Upper lobe of left lung (tissue), 6 donors: ENCODE data around the gene NUP188. TPM values are rescaled to one million over a fixed set of nuclear protein-coding genes. Genes with fewer than 3 reads are reported as not detected.

Source experiments
- ATAC-seq, 2 donors: fragments of 200-7000 bp; cut with Tn5 transposase; one replicate each; pipeline ENCODE4 v1.9.1; 2022; ENCODE audit warnings: mild to moderate bottlenecking in 2 of 2, moderate library complexity in 2 of 2; ENCODE audit not compliant: low FRiP score in 2 of 2
- DNase-seq, 2 donors: peaks; one replicate each; pipeline ENCODE4 v3.0.0-alpha.2; 2019 to 2020
- H3K27ac ChIP-seq, 4 donors: fragments of 200-600 bp; sonication (generic); one replicate each; pipeline ENCODE4 v1.5.1; 2016 to 2019
- H3K27me3 ChIP-seq, 4 donors: fragments of 200-600 bp; sonication (generic); one replicate each; pipeline ENCODE4 v1.5.1; 2017 to 2019
- H3K36me3 ChIP-seq, 4 donors: fragments of 200-600 bp; sonication (generic); one replicate each; pipeline ENCODE4 v1.5.1; 2016 to 2019
- H3K4me1 ChIP-seq, 4 donors: fragments of 200-600 bp; sonication (generic); one replicate each; pipeline ENCODE4 v1.5.1; 2018 to 2019
- H3K4me3 ChIP-seq, 4 donors: fragments of 200-600 bp; sonication (generic); one replicate each; pipeline ENCODE4 v1.5.1; 2017 to 2019; ENCODE audit warnings: mild to moderate bottlenecking in 2 of 4, moderate library complexity in 1 of 4
- H3K9me3 ChIP-seq, 4 donors: fragments of 200-600 bp; sonication (generic); one replicate each; pipeline ENCODE4 v1.5.1; 2018 to 2019
- EP300 ChIP-seq, 4 donors: sonication (generic); formaldehyde crosslinking; IDR thresholded peaks; one replicate each; pipeline ENCODE4 v1.5.1; 2017; ENCODE audit warnings: antibody characterized with exemption in 4 of 4, control low read depth in 2 of 4
- POLR2A ChIP-seq, 4 donors: fragments of 450-650 bp; IDR thresholded peaks; one replicate each; pipeline ENCODE4 v1.5.1; 2016 to 2017; ENCODE audit warnings: antibody characterized with exemption in 4 of 4, mild to moderate bottlenecking in 2 of 4
- POLR2AphosphoS5 ChIP-seq, 2 donors: sonication (generic); formaldehyde crosslinking; IDR thresholded peaks; one replicate each; pipeline ENCODE4 v1.5.1; 2017; ENCODE audit warnings: antibody characterized with exemption in 2 of 2
- WGBS, 2 donors: methylation state at CpG; one replicate each; pipeline ENCODE4 v1.1.5; 2017 to 2018; 5-methylcytosine and 5-hydroxymethylcytosine counted together
- total RNA-seq, 6 donors: library from RNA; depleted of rRNA in 4 of 6; stranded (reverse); fragments of >200 nt in 4 of 6; gene quantifications; one replicate each; pipeline versions ENCODE4 v1.1.0 to v1.2.1, GENCODE V29; 2016 to 2021
- TF ChIP-seq, protein P1 (sequence below), 6 experiments: fragments of 450-650 bp in 4 of 6; fragments of 200-600 bp in 2 of 6; sonication (generic) in 2 of 6; IDR thresholded peaks; one replicate each; pipeline ENCODE4 v1.5.1; 2016 to 2019; ENCODE audit warnings: antibody characterized with exemption in 6 of 6
- donor health status: DM: no; HTN: no; CAD: no; lungs with moderate emphysema.
- donor health status: DM: no; HTN: yes; CAD: no; lungs with severe emphysema.

NUP188 gene
- total RNA-seq: 100 to 1,000 TPM in 1 of 6 donors, 10 to 100 TPM in 5; 30.4 to 225 (median 50.1) TPM

GRCh38 chr9:128947527-128948301, at the start of gene NUP188, which contains the start of gene DOLK:
Gene NUP188, plus strand, starts transcription at chr9:128947699. Its CDS starts 21 bp downstream, at chr9:128947720.
Gene DOLK, minus strand, starts transcription at chr9:128947603. Its CDS starts 300 bp downstream, at chr9:128947303.
- TF ChIP-seq POLR2AphosphoS5 (IDR thresholded peaks at IDR 0.05) (peak; percentile 92 to 98), POLR2A (IDR thresholded peaks at IDR 0.05) (peak in 3 of 4 donors; percentile 75 to 95 (median 85)), EP300 (IDR thresholded peaks at IDR 0.05) (peak in 1 of 4 donors; percentile 62)
- TF ChIP-seq, protein P1, sequence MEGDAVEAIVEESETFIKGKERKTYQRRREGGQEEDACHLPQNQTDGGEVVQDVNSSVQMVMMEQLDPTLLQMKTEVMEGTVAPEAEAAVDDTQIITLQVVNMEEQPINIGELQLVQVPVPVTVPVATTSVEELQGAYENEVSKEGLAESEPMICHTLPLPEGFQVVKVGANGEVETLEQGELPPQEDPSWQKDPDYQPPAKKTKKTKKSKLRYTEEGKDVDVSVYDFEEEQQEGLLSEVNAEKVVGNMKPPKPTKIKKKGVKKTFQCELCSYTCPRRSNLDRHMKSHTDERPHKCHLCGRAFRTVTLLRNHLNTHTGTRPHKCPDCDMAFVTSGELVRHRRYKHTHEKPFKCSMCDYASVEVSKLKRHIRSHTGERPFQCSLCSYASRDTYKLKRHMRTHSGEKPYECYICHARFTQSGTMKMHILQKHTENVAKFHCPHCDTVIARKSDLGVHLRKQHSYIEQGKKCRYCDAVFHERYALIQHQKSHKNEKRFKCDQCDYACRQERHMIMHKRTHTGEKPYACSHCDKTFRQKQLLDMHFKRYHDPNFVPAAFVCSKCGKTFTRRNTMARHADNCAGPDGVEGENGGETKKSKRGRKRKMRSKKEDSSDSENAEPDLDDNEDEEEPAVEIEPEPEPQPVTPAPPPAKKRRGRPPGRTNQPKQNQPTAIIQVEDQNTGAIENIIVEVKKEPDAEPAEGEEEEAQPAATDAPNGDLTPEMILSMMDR (IDR thresholded peaks at IDR 0.05): peak in 1 of 6 experiments; percentile 24
- WGBS, 2 donors: 0 to 1% methylated on average over 46 to 67 of the region's 86 CpGs
- H3K4me3 ChIP-seq: peak within 1 kb of the TSS; percentile 65 to 89 (median 86)
- DNase-seq (peak; percentile 96 to 100), ATAC-seq (peak; percentile 93 to 96)
- no peaks in the 10 kb centered on the region for H3K27me3 ChIP-seq
- peak within 1 kb of the TSS; percentile 89 to 96 (median 92) for H3K27ac ChIP-seq
- H3K9me3 ChIP-seq: no peaks in the 10 kb centered on the region
- H3K36me3 ChIP-seq: peaks cover 2 to 30% (median 9%) of the 10 kb centered on the region in 4 donors
- peaks cover 19 to 40% (median 26%) of the 10 kb centered on the region in 4 donors for H3K4me1 ChIP-seq

DNA sequence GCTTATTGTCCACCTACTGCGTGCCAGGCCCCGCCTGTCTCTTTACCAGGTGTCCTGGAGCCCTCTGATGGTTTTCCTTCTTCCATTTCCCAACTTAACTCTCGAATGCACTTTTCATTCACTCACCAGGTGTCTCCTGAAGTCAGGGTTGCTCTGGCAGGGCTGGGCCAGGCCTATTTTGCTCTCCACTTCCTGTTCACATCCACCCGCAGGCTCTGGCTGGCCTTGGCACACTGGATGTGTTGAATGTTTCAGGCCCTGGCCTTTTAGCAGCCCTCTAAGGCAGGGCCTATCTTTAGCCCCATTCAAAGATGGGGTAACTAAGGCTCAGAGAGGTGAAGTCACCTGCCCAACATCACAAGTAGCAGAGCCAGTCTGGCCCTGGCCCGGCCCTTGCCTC, 49.1 kb upstream of the NUP188 start:
- ATAC-seq: no peak
- Histone ChIP-seq H3K27ac (peak overlapping the region; percentile 70 to 90 (median 82)), H3K36me3 (peaks cover 2 to 62% (median 31%) of the 10 kb centered on the region in 4 donors), H3K27me3 (no peaks in the 10 kb centered on the region), H3K9me3 (no peaks in the 10 kb centered on the region), H3K4me1 (peaks cover 38 to 71% (median 54%) of the 10 kb centered on the region in 4 donors), H3K4me3 (no peak overlapping the region)
- 63 to 67% methylated on average over 4 to 5 of the region's 5 CpGs for WGBS, 2 donors
- no peak for DNase-seq
- no peak for TF ChIP-seq POLR2AphosphoS5 (IDR thresholded peaks at IDR 0.05)
- no peak for TF ChIP-seq POLR2A (IDR thresholded peaks at IDR 0.05)
- TF ChIP-seq EP300 (IDR thresholded peaks at IDR 0.05): no peak
- TF ChIP-seq, protein P1 (IDR thresholded peaks at IDR 0.05): no peak

GRCh38 chr9:128898845-128899565, 48.5 kb upstream of the NUP188 start:
- DNase-seq (no peak), ATAC-seq (no peak)
- Histone ChIP-seq H3K27ac (peak overlapping the region; percentile 70 to 90 (median 82)), H3K27me3 (no peaks in the 10 kb centered on the region), H3K36me3 (peaks cover 2 to 56% (median 28%) of the 10 kb centered on the region in 4 donors), H3K4me3 (no peak overlapping the region), H3K4me1 (peaks cover 38 to 71% (median 53%) of the 10 kb centered on the region in 4 donors), H3K9me3 (no peaks in the 10 kb centered on the region)
- WGBS, 2 donors: 71 to 78% methylated on average over 13 to 18 of the region's 18 CpGs
- TF ChIP-seq, protein P1 (IDR thresholded peaks at IDR 0.05): no peak
- TF ChIP-seq EP300 (IDR thresholded peaks at IDR 0.05): no peak
- TF ChIP-seq POLR2A (IDR thresholded peaks at IDR 0.05): no peak
- TF ChIP-seq POLR2AphosphoS5 (IDR thresholded peaks at IDR 0.05): no peak

- H3K27ac ChIP-seq: peak overlapping the region; percentile 70 to 90 (median 82)
- peaks cover 38 to 75% (median 54%) of the 10 kb centered on the region in 4 donors for H3K4me1 ChIP-seq
- TF ChIP-seq POLR2A (IDR thresholded peaks at IDR 0.05): no peak
- no peak for TF ChIP-seq EP300 (IDR thresholded peaks at IDR 0.05)
- TF ChIP-seq POLR2AphosphoS5 (IDR thresholded peaks at IDR 0.05): peak in 1 of 2 donors; percentile 56
- TF ChIP-seq, protein P1 (IDR thresholded peaks at IDR 0.05): no peak
- no peak overlapping the region for H3K4me3 ChIP-seq
- no peaks in the 10 kb centered on the region for H3K9me3 ChIP-seq
- 30 to 37% methylated on average over 7 to 8 of the region's 8 CpGs for WGBS, 2 donors
- ATAC-seq (peak; percentile 18 to 39), DNase-seq (no peak)
- no peaks in the 10 kb centered on the region for H3K27me3 ChIP-seq
- H3K36me3 ChIP-seq: peaks cover 2 to 49% (median 26%) of the 10 kb centered on the region in 4 donors
Observed at GRCh38 chr9:128899566-128900322, 47.8 kb upstream of the NUP188 start.
